K562 (cell line): Measurements from ENCODE around the gene KCTD21. TPM values are rescaled to one million over a fixed set of nuclear protein-coding genes. Genes with fewer than 3 reads are reported as not detected.

Experiments
- ATAC-seq: fragments of 200-7000 bp; cut with Tn5 transposase; 3 replicates; pipeline ENCODE4 v1.9.1; 2020; ENCODE audit warnings: moderate library complexity
- BruUV-seq: library from RNA; stranded (reverse); fragments of 400-500 nt; replicated peaks from 2 replicates; lab custom pipeline; 2021; lab: Mats Ljungman, UMichigan
- CTCF ChIA-PET: fragments of 300-600 bp; formaldehyde crosslinking; extraction: SDS; loops from one replicate; lab custom pipeline; 2021; ENCODE audit warnings: low intra/inter-chr PET ratio; lab: Yijun Ruan, JAX
- POLR2A ChIA-PET: fragments of 300-600, 350-650 bp; sonication (Branson Sonifier 250); formaldehyde crosslinking; extraction: SDS; loops from one replicate; lab custom pipeline; 2021; ENCODE audit warnings: antibody characterized with exemption, inconsistent platforms; lab: Yijun Ruan, JAX
- DNase-seq, 4 experiments: peaks; one replicate each; pipeline versions ENCODE4 v3.0.0 to v3.0.0-alpha.2; 2011 to 2018; ENCODE audit warnings: low spot score in 3 of 4, mixed read lengths in 3 of 4; ENCODE audit errors: extremely low read depth in 1 of 4
- FAIRE-seq: peaks from 2 replicates; lab custom pipeline; 2011; peaks lifted over from hg19 to GRCh38; lab: Jason Lieb, UNC
- H2AFZ ChIP-seq: 2 replicates; pipeline ENCODE4 v1.6.0; 2011; ENCODE audit warnings: low read depth, low read length, control low read depth, inconsistent platforms
- H3K27ac ChIP-seq: fragments of 200-600 bp; 3 replicates; pipeline ENCODE4 v1.8.0; 2011; ENCODE audit warnings: low read depth, mild to moderate bottlenecking, control low read depth, inconsistent platforms, low read length, moderate library complexity, mixed read lengths; ENCODE audit errors: extremely low read depth
- H3K27me3 ChIP-seq, 2 experiments: fragments of 300-600 bp in 1 of 2; 2 replicates in 1 of 2; 3 replicates in 1 of 2; pipeline versions ENCODE4 v1.6.0 to v1.8.0; 2011; ENCODE audit warnings: inconsistent platforms in 2 of 2, low read length in 2 of 2, mild to moderate bottlenecking in 1 of 2, mixed read lengths in 1 of 2, moderate library complexity in 1 of 2; ENCODE audit not compliant: control insufficient read depth in 2 of 2, insufficient read depth in 2 of 2
- H3K36me3 ChIP-seq: fragments of 300-600 bp; 3 replicates; pipeline ENCODE4 v1.8.0; 2011; ENCODE audit warnings: mild to moderate bottlenecking, low read length, inconsistent platforms; ENCODE audit not compliant: control insufficient read depth, insufficient read depth
- H3K4me1 ChIP-seq, 2 experiments: fragments of 200-600 bp in 1 of 2; replicated peaks in 1 of 2; 2 replicates in 1 of 2; 3 replicates in 1 of 2; pipeline versions ENCODE4 v1.5.1 to v1.8.0; 2011; ENCODE audit warnings: inconsistent platforms in 2 of 2, low read length in 2 of 2, mild to moderate bottlenecking in 1 of 2, mixed read lengths in 1 of 2, moderate library complexity in 1 of 2; ENCODE audit not compliant: control insufficient read depth in 2 of 2, insufficient read depth in 2 of 2
- H3K4me2 ChIP-seq: 2 replicates; pipeline ENCODE4 v1.6.1; 2011; ENCODE audit warnings: low read length, control low read depth, inconsistent platforms, mixed read lengths; ENCODE audit not compliant: insufficient read depth
- H3K4me3 ChIP-seq: fragments of 200-600 bp; sonication (generic), shearing (Covaris generic); 2 replicates; pipeline ENCODE4 v1.5.1; 2016; ENCODE audit warnings: control low read depth, inconsistent platforms
- H3K79me2 ChIP-seq: fragments of 200-600 bp; 3 replicates; pipeline ENCODE4 v1.8.0; 2011; ENCODE audit warnings: low read length, inconsistent platforms; ENCODE audit not compliant: control insufficient read depth, insufficient read depth
- H3K9ac ChIP-seq, 2 experiments: 2 replicates each; pipeline versions ENCODE4 v1.6.0 to v1.6.1; 2011; ENCODE audit warnings: low read depth in 2 of 2, low read length in 2 of 2, control low read depth in 1 of 2, inconsistent platforms in 1 of 2, mild to moderate bottlenecking in 1 of 2, mixed read lengths in 1 of 2; ENCODE audit not compliant: insufficient read depth in 1 of 2
- H3K9me1 ChIP-seq: one replicate; pipeline ENCODE4 v1.6.0; 2011; ENCODE audit warnings: inconsistent platforms, mild to moderate bottlenecking, low read length, moderate library complexity; ENCODE audit not compliant: control insufficient read depth, insufficient read depth
- H3K9me3 ChIP-seq: replicated peaks from 2 replicates; pipeline ENCODE4 v1.5.1; 2011; ENCODE audit warnings: low read depth, low read length, inconsistent platforms; ENCODE audit not compliant: control insufficient read depth, insufficient read depth
- H4K20me1 ChIP-seq: replicated peaks from 2 replicates; pipeline ENCODE4 v1.6.1; 2011; ENCODE audit warnings: low read length, inconsistent platforms, mixed read lengths; ENCODE audit not compliant: control insufficient read depth, insufficient read depth
- ARID3B ChIP-seq: fragments of 250-450 bp; sonication (Bioruptor Pico); IDR thresholded peaks from 2 replicates; pipeline ENCODE4 v1.4.0; 2020; ENCODE audit warnings: borderline replicate concordance
- ASH1L ChIP-seq: fragments of 450-650 bp; IDR thresholded peaks from 2 replicates; pipeline ENCODE4 v1.6.1; 2018; ENCODE audit warnings: borderline replicate concordance, mild to moderate bottlenecking, low read depth; ENCODE audit not compliant: partially characterized antibody
- CBFA2T2 ChIP-seq: fragments of 450-650 bp; conservative IDR thresholded peaks from 2 replicates; pipeline ENCODE4 v1.6.1; 2017; ENCODE audit warnings: mild to moderate bottlenecking
- DNMT1 ChIP-seq: fragments of 450-650 bp; IDR thresholded peaks from 2 replicates; pipeline ENCODE4 v1.6.1; 2016; ENCODE audit warnings: antibody characterized with exemption, mild to moderate bottlenecking
- GTF2E2 ChIP-seq: fragments of 200-800 bp; sonication (Bioruptor generic); IDR thresholded peaks from 2 replicates; pipeline ENCODE4 v1.6.1; 2016; ENCODE audit warnings: missing genetic modification characterization, missing compliant biosample characterization
- MAZ ChIP-seq, 2 experiments: fragments of 450-650 bp in 1 of 2; sonication (generic) in 1 of 2; formaldehyde crosslinking; IDR thresholded peaks in 1 of 2; conservative IDR thresholded peaks in 1 of 2; 2 replicates each; pipeline versions ENCODE4 v1.4.0 to v1.5.0; 2020; ENCODE audit warnings: mild to moderate bottlenecking in 1 of 2, missing genetic modification reagents in 1 of 2
- RBM14 ChIP-seq: fragments of 200-400 bp; formaldehyde crosslinking; IDR thresholded peaks from 2 replicates; pipeline ENCODE4 v1.6.1; 2018; ENCODE audit warnings: low read depth, mild to moderate bottlenecking, low read length, moderate library complexity, borderline replicate concordance; ENCODE audit not compliant: insufficient read depth
- SAFB2 ChIP-seq: fragments of 200-400 bp; formaldehyde crosslinking; IDR thresholded peaks from 2 replicates; pipeline ENCODE4 v1.6.1; 2018; ENCODE audit warnings: borderline replicate concordance, low read length, low read depth, moderate library complexity; ENCODE audit not compliant: severe bottlenecking
- SIRT6 ChIP-seq: IDR thresholded peaks from one replicate; pipeline ENCODE4 v1.6.1; 2012; ENCODE audit warnings: low read depth, mild to moderate bottlenecking, control low read depth, inconsistent platforms, low read length, moderate library complexity
- SREBF1 ChIP-seq: fragments of 150-350 bp; IDR thresholded peaks from 2 replicates; pipeline ENCODE4 v1.6.1; 2014; ENCODE audit warnings: antibody characterized with exemption, low read depth, low read length, borderline replicate concordance
- TEAD2 ChIP-seq: fragments of 450-650 bp; IDR thresholded peaks from 2 replicates; pipeline ENCODE4 v1.6.1; 2016; ENCODE audit warnings: missing genetic modification characterization, control low read depth, missing compliant biosample characterization
- TRIM25 ChIP-seq: fragments of 450-650 bp; IDR thresholded peaks from 2 replicates; pipeline ENCODE4 v1.7.0; 2016; ENCODE audit warnings: borderline replicate concordance
- ZNF740 ChIP-seq, 3 experiments: fragments of 200-800 bp in 1 of 3; sonication (Bioruptor generic) in 1 of 3; sonication (generic) in 1 of 3; formaldehyde crosslinking in 1 of 3; IDR thresholded peaks; 2 replicates each; pipeline versions ENCODE4 v1.6.1 to v1.8.0; 2016 to 2022; ENCODE audit warnings: mild to moderate bottlenecking in 2 of 3, missing compliant biosample characterization in 2 of 3, missing genetic modification characterization in 2 of 3, missing genetic modification reagents in 1 of 3
- WGBS: fragments of 100-300 bp; shearing (Covaris generic); methylation state at CpG from one replicate; pipeline ENCODE4 v1.1.6; 2016; ENCODE audit warnings: low coverage, mixed read lengths; ENCODE audit not compliant: insufficient coverage; ENCODE audit errors: missing lambda C conversion rate; 5-methylcytosine and 5-hydroxymethylcytosine counted together
- in situ Hi-C: fragments of 300-500 bp; cut with MboI; formaldehyde crosslinking; loops from 4 replicates; pipeline ENCODE4 v1.15.0; 2018; ENCODE audit warnings: inconsistent platforms, mixed read lengths
- intact Hi-C: fragments of 100-400 bp; cut with micrococcal nuclease; formaldehyde crosslinking; loops from 2 replicates; pipeline ENCODE4 v1.14.2; 2022
- polyA plus RNA-seq, 8 experiments: library from polyadenylated mRNA; depleted of rRNA in 4 of 8; stranded (reverse) in 5 of 8; unstranded in 3 of 8; fragments of >200 nt; fragmentation: Nextera tagmentation in 2 of 8; fragmentation: Illumina TruSeq in 1 of 8; extraction: Ambion mirVana in 2 of 8; extraction: Trizol in 1 of 8; gene quantifications; 2 replicates each; pipeline versions ENCODE4 v1.2.1 to v1.2.3, GENCODE V29; 2011 to 2014; ENCODE audit warnings: inconsistent platforms in 1 of 8, missing spikeins in 1 of 8
- total RNA-seq, 7 experiments: library from RNA; depleted of rRNA in 6 of 7; stranded (reverse); fragments of >200 nt in 6 of 7; fragmentation: Illumina TruSeq in 2 of 7; extraction: Trizol in 2 of 7; gene quantifications; 2 replicates each; pipeline versions ENCODE4 v1.2.1 to v1.2.3, GENCODE V29; 2011 to 2021; ENCODE audit warnings: low replicate concordance in 1 of 7

The KCTD21 gene
- total and polyA plus RNA-seq, 9 of the 15 experiments (the other 6 are each of a cell fraction or from before 2014, with no cell fraction given): 0.34 to 5.4 (median 1.9) TPM

- Histone ChIP-seq H3K9me3 (no peaks in the 10 kb centered on the region), H3K27ac (no peak overlapping the region), H3K4me2 (no peak overlapping the region), H3K9me1 (no peaks in the 10 kb centered on the region), H2AFZ (no peak overlapping the region), H3K79me2 (no peaks in the 10 kb centered on the region), H3K9ac (peak overlapping the region in 1 of 2 experiments; percentile 52; a peak in 1 of 4 replicates), H3K4me1 (peaks cover 0 to 9% of the 10 kb centered on the region in 2 experiments; a peak in 4 of 5 replicates), H4K20me1 (no peaks in the 10 kb centered on the region), H3K4me3 (no peak overlapping the region), H3K36me3 (peaks cover 22% of the 10 kb centered on the region; the same call in 2 of the 3 replicates), H3K27me3 (no peaks in the 10 kb centered on the region)
- FAIRE-seq (no peak), ATAC-seq (no peak), DNase-seq (no peak)
- 78% methylated on average over 7 of the region's 7 CpGs for WGBS
- intact Hi-C loops (no loop called here), in situ Hi-C loops (no loop called here)
- BruUV-seq: no TSS peak
- CTCF ChIA-PET: no interaction called here
- POLR2A ChIA-PET: interaction anchor here (0.6 to 1.2 kb wide), 4 partner anchors 10 to 224 kb away, joined by 3 to 5 read pairs (median 3); no protein-coding TSS in a partner anchor
- TF ChIP-seq CBFA2T2 (no peak), MAZ (CRISPR knock-in tag; conservative IDR thresholded peaks at IDR 0.05 in 1 of 2, IDR thresholded peaks at IDR 0.05 in 1 of 2) (no peak), ARID3B (CRISPR knock-in tag) (no peak), TEAD2 (tag) (no peak), SIRT6 (no peak), DNMT1 (no peak), RBM14 (no peak), SREBF1 (no peak), GTF2E2 (tag) (no peak), SAFB2 (no peak), ZNF740 (CRISPR knock-in tag; IDR thresholded peaks at IDR 0.05) (no peak), ZNF740 (tag; IDR thresholded peaks at IDR 0.05) (no peak), ASH1L (no peak), TRIM25 (no peak)
Measured at GRCh38 chr11:78205691-78206090, 17.3 kb upstream of the KCTD21 start.
